HG03457 (cell line): ENCODE results near the gene IFI16.
A peak's percentile ranks its signal among the peaks of the same experiment; 100 is the strongest.

Source experiments
- ATAC-seq: cut with Tn5 transposase; IDR thresholded peaks from one replicate; pipeline ENCODE4 v1.9.1; 2021; ENCODE audit warnings: moderate number of reproducible peaks; ENCODE audit not compliant: unreplicated experiment

The IFI16 gene

DNA sequence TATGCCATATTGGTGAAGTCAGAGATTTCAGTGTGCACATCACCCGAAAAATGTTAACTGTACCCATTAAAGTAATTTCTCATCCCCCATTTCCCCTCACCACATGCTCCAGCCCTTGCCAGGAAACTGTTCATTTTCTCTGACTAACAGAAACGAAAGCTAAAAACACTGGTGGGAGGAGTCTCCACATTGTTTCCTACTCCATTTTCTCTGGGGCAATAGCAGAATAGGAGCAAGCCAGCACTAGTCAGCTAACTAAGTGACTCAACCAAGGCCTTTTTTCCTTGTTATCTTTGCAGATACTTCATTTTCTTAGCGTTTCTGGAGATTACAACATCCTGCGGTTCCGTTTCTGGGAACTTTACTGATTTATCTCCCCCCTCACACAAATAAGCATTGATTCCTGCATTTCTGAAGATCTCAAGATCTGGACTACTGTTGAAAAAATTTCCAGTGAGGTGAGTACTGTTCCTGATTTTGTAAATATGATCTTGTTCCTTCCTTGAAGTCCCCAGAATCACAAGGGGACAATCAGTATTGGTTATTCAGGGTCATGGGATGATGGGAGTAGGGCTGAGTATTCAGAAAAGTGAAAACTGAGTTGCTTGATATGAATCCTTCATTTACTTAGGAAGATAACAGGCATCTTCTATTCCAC, at the start of gene IFI16:
Gene IFI16, plus strand, starts transcription at position 204 of the 658 bp plus-strand sequence. CDS start 4,774 bp downstream, outside the sequence.
- peak; percentile 51 for ATAC-seq

- ATAC-seq, result no peak
Observed at GRCh38 chr1:158961178-158961577, 48.5 kb upstream of the IFI16 start.

DNA sequence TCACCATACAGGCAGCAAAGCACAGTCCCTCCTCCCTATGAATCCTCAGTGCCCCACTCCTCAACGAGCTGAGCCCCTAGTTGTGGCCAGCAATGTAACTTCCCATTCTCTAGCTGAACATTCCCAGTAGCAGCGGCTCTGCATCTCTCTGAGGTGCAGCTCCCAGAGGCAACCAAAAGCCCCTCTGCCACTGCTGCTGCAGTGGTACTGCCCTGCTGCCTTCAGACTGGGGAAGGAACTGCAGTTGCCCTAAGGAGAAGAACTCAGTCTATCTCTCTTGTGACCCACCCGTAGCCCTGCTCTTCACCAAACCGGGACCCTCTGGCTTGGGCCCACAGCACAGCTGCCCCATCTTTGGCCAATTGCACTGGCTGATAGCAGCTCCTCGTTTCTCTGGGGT, 46.7 kb upstream of the IFI16 start:
- no peak for ATAC-seq

- ATAC-seq, result no peak
Observed at GRCh38 chr1:158969166-158969565, 40.5 kb upstream of the IFI16 start.

GRCh38 chr1:158969855-158970254, 39.9 kb upstream of the IFI16 start:
- ATAC-seq, result no peak

GRCh38 chr1:158972841-158973240, 36.9 kb upstream of the IFI16 start:
- no peak for ATAC-seq

DNA sequence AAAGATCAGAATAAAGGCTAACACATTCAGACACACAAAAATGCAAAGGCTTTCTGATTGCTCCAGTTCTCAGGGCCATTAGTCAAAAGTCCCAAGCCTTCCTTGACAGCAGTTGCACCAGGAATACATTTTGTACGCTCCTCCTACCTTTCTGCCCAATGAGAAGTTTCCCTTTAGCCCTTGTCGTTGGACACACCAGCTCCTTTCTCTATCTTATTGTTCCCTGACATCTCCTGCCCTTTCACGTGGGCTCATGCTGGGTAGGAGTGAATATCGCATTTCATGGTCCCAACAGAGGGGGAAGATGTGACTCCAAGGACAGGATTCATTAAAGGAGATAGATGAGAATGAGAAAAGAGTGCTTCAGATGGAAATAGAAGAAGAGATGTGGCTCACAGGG, 33.5 kb upstream of the IFI16 start:
- no peak for ATAC-seq

GRCh38 chr1:158978730-158979129, 31.0 kb upstream of the IFI16 start:
- ATAC-seq, result no peak

GRCh38 chr1:158979229-158979628, 30.5 kb upstream of the IFI16 start:
- ATAC-seq, result no peak

- ATAC-seq, result no peak
Observed at GRCh38 chr1:158983235-158983634, 26.5 kb upstream of the IFI16 start.

- no peak for ATAC-seq
Observed at GRCh38 chr1:158984386-158984785, 25.3 kb upstream of the IFI16 start.

GRCh38 chr1:158989424-158989823, 20.3 kb upstream of the IFI16 start:
- ATAC-seq, result no peak

DNA sequence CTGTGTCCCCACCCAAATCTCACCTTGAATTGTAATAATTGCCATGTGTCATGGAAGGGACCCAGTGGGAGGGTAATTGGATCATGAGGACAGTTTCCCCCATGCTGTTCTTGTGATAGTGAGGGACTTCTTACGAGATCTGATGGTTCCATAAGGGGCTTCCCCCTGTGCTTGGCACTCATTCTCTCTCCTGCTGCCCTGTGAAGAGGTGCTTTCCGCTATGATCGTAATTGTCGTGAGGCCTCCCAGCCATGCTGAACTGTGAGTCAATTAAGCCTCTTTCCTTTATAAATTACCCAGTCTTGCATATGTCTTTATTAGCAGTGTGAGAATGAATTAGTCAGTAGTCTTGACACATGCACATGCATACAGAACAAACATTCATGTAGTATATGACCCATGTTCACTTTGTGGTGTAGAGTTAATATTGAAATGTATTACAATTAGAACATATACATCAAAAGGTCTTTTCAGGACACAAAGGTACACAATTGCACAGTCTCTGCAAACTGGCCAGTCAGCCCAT, 16.9 kb upstream of the IFI16 start:
- no peak for ATAC-seq

DNA sequence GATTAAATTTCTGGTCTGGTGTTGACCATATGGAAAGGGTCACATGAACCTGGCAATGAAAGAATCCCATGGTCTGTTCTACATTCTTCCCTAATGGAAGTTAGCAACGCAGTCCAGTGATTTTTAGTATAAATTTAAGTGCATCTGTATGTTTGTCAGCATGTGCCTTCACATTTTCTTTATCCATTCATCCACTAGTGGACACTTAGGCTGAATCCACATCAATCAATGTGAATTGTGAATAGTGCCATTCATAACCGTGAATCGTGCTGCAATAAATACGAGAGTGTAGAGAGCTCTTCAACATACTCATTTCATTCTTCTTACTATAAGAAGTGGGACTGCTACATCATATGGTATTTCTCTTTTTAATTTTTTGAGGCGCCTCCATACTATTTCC, 12.7 kb upstream of the IFI16 start:
- ATAC-seq, result no peak

DNA sequence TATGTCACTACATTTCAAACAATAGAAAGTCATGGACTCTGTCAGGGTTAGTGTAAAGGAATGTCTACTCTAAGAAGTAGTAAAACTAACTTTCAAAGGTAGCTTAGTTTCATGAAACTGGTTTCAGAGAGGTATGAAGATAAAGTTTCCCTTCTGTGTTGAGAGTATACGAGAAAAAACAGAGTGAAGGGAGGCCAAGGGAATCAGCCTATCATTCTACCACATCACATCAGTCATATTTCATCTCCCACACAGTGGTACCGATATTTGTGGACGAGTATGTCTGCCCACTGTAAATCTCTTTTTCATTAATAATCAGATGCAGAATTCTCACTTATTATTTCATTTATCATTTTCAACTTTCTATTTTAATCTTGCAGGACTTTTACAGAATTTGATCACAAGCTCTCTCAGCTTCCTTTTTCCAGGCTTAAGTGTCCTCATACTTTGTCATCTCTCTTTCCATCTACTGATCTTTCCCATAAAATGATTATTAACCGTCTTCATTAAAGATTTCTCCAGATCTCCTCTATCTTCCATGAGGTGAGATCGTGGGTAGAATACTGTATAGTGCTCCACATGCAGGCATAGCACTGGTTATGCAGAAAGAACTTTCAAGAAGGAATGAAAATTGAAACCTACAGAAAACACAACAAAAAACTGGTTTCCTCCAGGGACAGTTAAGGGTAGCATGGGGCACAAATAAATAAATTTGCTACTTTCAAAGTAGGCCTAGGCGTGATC, 11.5 kb upstream of the IFI16 start:
- ATAC-seq, result no peak

- ATAC-seq, result no peak
Observed at GRCh38 chr1:158998781-158999161, 10.9 kb upstream of the IFI16 start.

DNA sequence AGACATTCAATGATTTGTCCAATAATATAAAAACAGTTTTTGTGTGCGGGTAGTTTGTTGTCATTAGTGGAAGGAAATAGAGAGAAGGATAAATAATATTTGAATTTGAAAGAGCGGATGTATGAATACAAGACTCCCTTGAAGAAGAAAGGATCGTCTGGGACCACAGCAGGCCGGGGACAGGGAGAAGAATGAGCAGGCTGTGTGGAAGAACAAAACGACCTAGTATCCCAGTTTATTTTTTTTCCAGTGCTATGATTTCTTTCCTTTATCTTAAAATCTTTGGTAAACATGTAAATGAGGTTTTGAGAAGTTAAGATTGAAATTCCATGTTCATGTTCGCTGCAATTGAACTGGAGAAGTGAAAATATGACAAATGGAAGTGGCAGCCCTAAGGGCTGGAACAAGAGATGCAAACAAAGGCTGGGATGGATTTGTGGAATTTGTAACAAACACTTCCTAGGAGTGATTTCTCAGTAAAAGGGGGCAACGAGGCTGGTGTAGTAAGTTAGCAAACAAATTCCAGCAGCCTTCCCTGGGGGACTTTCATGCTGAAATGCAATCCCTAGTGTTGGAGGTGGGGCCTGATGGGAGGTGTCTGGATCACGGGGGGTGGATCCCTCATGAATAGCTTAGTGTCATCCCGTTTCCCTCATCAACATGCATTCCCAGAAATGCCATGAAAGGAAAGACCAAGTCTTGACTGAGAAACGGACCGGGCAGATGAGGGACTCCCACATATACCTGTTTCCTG, 10.2 kb upstream of the IFI16 start:
- ATAC-seq, result no peak

DNA sequence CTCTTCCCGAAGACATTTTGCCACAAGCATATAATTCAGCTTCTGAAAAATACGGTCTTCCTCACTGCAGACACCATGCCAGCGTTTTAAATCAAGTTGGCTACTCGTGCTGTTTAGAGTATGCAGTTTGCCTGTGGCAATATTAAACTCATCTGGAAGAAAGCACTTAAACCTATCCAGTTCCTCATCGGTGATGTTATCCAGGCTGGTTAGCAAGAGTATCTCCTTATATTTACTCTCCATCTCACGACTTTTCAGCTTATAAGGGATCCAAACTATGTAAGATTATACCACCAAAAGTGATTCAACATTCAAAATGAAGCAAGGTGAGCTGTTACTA, 9.7 kb upstream of the IFI16 start:
- no peak for ATAC-seq

DNA sequence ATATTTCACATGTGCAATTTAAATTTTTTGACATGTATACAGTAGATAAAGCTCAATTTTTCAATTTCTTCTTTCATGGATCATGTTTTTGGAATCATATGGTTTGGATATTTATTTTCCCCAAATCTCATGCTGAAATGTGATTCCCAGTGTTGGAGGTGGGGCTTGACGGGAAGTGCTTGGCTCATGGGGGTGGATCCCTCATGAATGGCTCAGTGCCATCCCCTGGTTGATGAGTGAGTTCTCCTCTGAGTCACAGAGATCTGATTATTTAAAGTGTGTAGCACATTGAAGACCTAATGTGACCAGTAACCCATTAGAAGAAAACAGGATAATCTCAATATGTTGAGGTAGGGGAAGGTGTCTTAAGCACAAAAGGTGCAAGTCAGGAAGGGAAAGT, 9.1 kb upstream of the IFI16 start:
- ATAC-seq, result no peak

DNA sequence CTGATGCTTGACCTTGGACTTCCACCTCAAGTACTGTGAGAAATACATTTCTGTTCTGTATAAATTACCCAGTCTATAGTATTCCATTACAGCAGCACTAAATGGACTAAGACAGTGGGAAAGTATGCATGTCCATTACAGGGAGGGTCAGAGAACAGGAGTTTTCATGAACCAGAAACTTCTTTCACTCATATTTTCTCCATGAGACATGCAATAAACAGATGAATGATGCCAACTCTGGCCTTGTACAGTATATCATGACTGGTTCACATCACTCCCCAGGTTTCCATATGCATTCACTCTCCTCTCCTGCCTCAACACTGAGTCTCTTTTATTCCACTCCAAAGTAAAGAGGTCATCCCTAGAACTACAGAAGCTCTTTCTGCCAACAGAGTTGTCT, 4.5 kb upstream of the IFI16 start:
- ATAC-seq, result no peak

DNA sequence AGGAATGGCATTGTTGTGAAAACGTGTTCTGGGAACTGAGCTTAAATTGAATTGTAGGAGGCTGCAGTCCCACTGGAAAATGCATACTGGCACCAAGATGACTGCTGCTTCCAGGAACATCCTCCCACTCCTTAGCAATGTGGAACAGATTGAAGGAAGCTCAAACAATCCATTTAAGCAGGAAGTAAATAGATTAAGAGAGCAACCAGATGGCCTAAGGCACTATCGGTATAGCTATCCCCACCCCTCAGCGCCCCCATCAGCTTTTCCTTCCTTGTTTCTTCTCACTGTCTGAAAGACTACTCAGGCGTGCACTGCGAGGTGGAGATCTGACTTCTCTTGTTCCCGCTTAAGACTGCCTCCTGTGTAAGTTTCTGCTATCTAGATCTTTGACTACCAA, 4.0 kb upstream of the IFI16 start:
- ATAC-seq, result no peak
